ENCODE data around the gene ATP2B3. TPM values are rescaled to one million over a fixed set of nuclear protein-coding genes. Genes with fewer than 3 reads are reported as not detected.

The ATP2B3 gene
- total RNA-seq, 1 experiment from 2014 or later: not detected

GRCh38 chrX:153565996-153566580, 48.6 kb downstream of the ATP2B3 start:
- no peak for DNase-seq (ENCODE audit: low read depth in 1 of 2, low spot score in 2 of 2)
- Histone ChIP-seq H3K36me3 (no peaks in the 10 kb centered on the region), H3K27me3 (replicated peaks) (no peaks in the 10 kb centered on the region), H3K9me3 (replicated peaks) (no peaks in the 10 kb centered on the region), H3K4me1 (replicated peaks) (no peaks in the 10 kb centered on the region), H3K27ac (no peak overlapping the region), H3K4me3 (no peak overlapping the region)

- H3K4me3 ChIP-seq: no peak overlapping the region
Observed at GRCh38 chrX:153568451-153569011, 51.1 kb downstream of the ATP2B3 start.

GRCh38 chrX:153569475-153569874, 52.0 kb downstream of the ATP2B3 start:
- H3K4me3 ChIP-seq: no peak overlapping the region
- no peaks in the 10 kb centered on the region for H3K36me3 ChIP-seq
- DNase-seq (ENCODE audit: low read depth in 1 of 2, low spot score in 2 of 2): no peak
- no peak overlapping the region for H3K27ac ChIP-seq
- H3K9me3 ChIP-seq (replicated peaks): no peaks in the 10 kb centered on the region
- H3K27me3 ChIP-seq (replicated peaks): no peaks in the 10 kb centered on the region
- no peaks in the 10 kb centered on the region for H3K4me1 ChIP-seq (replicated peaks)

More at GRCh38 chrX:153568451-153569011, 51.1 kb downstream of the ATP2B3 start:
- no peaks in the 10 kb centered on the region for H3K27me3 ChIP-seq (replicated peaks)
- no peak overlapping the region for H3K27ac ChIP-seq
- DNase-seq (ENCODE audit: low read depth in 1 of 2, low spot score in 2 of 2): no peak
- H3K36me3 ChIP-seq: no peaks in the 10 kb centered on the region
- H3K4me1 ChIP-seq (replicated peaks): no peaks in the 10 kb centered on the region
- no peaks in the 10 kb centered on the region for H3K9me3 ChIP-seq (replicated peaks)

GRCh38 chrX:153571534-153571908, 54.1 kb downstream of the ATP2B3 start:
- Histone ChIP-seq H3K36me3 (no peaks in the 10 kb centered on the region), H3K4me1 (replicated peaks) (no peaks in the 10 kb centered on the region), H3K27ac (no peak overlapping the region), H3K27me3 (replicated peaks) (no peaks in the 10 kb centered on the region), H3K9me3 (replicated peaks) (no peaks in the 10 kb centered on the region), H3K4me3 (no peak overlapping the region)
- DNase-seq (ENCODE audit: low read depth in 1 of 2, low spot score in 2 of 2): no peak

- no peaks in the 10 kb centered on the region for H3K36me3 ChIP-seq
- no peak for DNase-seq (ENCODE audit: low read depth in 1 of 2, low spot score in 2 of 2)
- no peak overlapping the region for H3K4me3 ChIP-seq
- no peak overlapping the region for H3K27ac ChIP-seq
- H3K4me1 ChIP-seq (replicated peaks): no peaks in the 10 kb centered on the region
- no peaks in the 10 kb centered on the region for H3K9me3 ChIP-seq (replicated peaks)
- no peaks in the 10 kb centered on the region for H3K27me3 ChIP-seq (replicated peaks)
Observed at GRCh38 chrX:153572601-153573000, 55.2 kb downstream of the ATP2B3 start.

- no peaks in the 10 kb centered on the region for H3K9me3 ChIP-seq (replicated peaks)
- no peak for DNase-seq (ENCODE audit: low read depth in 1 of 2, low spot score in 2 of 2)
- no peak overlapping the region for H3K27ac ChIP-seq
Observed at GRCh38 chrX:153573984-153574383, 56.5 kb downstream of the ATP2B3 start.

GRCh38 chrX:153576239-153576870, 58.9 kb downstream of the ATP2B3 start:
- Histone ChIP-seq H3K27me3 (replicated peaks) (no peaks in the 10 kb centered on the region), H3K4me3 (no peak overlapping the region), H3K27ac (no peak overlapping the region), H3K9me3 (replicated peaks) (no peaks in the 10 kb centered on the region), H3K36me3 (no peaks in the 10 kb centered on the region), H3K4me1 (replicated peaks) (no peaks in the 10 kb centered on the region)
- DNase-seq (ENCODE audit: low read depth in 1 of 2, low spot score in 2 of 2): no peak

More at GRCh38 chrX:153573984-153574383, 56.5 kb downstream of the ATP2B3 start:
- no peaks in the 10 kb centered on the region for H3K4me1 ChIP-seq (replicated peaks)
- no peak overlapping the region for H3K4me3 ChIP-seq
- H3K36me3 ChIP-seq: no peaks in the 10 kb centered on the region
- no peaks in the 10 kb centered on the region for H3K27me3 ChIP-seq (replicated peaks)

GRCh38 chrX:153576961-153577360, 59.5 kb downstream of the ATP2B3 start:
- no peak for DNase-seq (ENCODE audit: low read depth in 1 of 2, low spot score in 2 of 2)

GRCh38 chrX:153578200-153578835, 60.9 kb downstream of the ATP2B3 start:
- no peaks in the 10 kb centered on the region for H3K4me1 ChIP-seq (replicated peaks)
- no peaks in the 10 kb centered on the region for H3K27me3 ChIP-seq (replicated peaks)
- H3K36me3 ChIP-seq: no peaks in the 10 kb centered on the region
- H3K4me3 ChIP-seq: no peak overlapping the region
- no peak overlapping the region for H3K27ac ChIP-seq
- no peak for DNase-seq (ENCODE audit: low read depth in 1 of 2, low spot score in 2 of 2)
- H3K9me3 ChIP-seq (replicated peaks): no peaks in the 10 kb centered on the region

More at GRCh38 chrX:153576961-153577360, 59.5 kb downstream of the ATP2B3 start:
- Histone ChIP-seq H3K4me3 (no peak overlapping the region), H3K27me3 (replicated peaks) (no peaks in the 10 kb centered on the region), H3K36me3 (no peaks in the 10 kb centered on the region), H3K9me3 (replicated peaks) (no peaks in the 10 kb centered on the region), H3K27ac (no peak overlapping the region), H3K4me1 (replicated peaks) (no peaks in the 10 kb centered on the region)

- Histone ChIP-seq H3K4me1 (replicated peaks) (no peaks in the 10 kb centered on the region), H3K27ac (no peak overlapping the region), H3K9me3 (replicated peaks) (no peaks in the 10 kb centered on the region), H3K36me3 (no peaks in the 10 kb centered on the region), H3K27me3 (replicated peaks) (no peaks in the 10 kb centered on the region), H3K4me3 (no peak overlapping the region)
- DNase-seq (ENCODE audit: low read depth in 1 of 2, low spot score in 2 of 2): no peak
Observed at GRCh38 chrX:153578889-153579288, 61.4 kb downstream of the ATP2B3 start.

- no peaks in the 10 kb centered on the region for H3K36me3 ChIP-seq
- H3K4me3 ChIP-seq: no peak overlapping the region
- H3K9me3 ChIP-seq (replicated peaks): no peaks in the 10 kb centered on the region
- no peak overlapping the region for H3K27ac ChIP-seq
- no peaks in the 10 kb centered on the region for H3K4me1 ChIP-seq (replicated peaks)
- H3K27me3 ChIP-seq (replicated peaks): no peaks in the 10 kb centered on the region
- no peak for DNase-seq (ENCODE audit: low read depth in 1 of 2, low spot score in 2 of 2)
Observed at GRCh38 chrX:153580700-153581386, 63.4 kb downstream of the ATP2B3 start.

- Histone ChIP-seq H3K9me3 (replicated peaks) (no peaks in the 10 kb centered on the region), H3K4me3 (no peak overlapping the region), H3K4me1 (replicated peaks) (no peaks in the 10 kb centered on the region), H3K27ac (no peak overlapping the region), H3K27me3 (replicated peaks) (no peaks in the 10 kb centered on the region), H3K36me3 (no peaks in the 10 kb centered on the region; the same call in 1 of the 2 replicates)
- no peak for DNase-seq (ENCODE audit: low read depth in 1 of 2, low spot score in 2 of 2)
Observed at GRCh38 chrX:153582896-153583295, 65.5 kb downstream of the ATP2B3 start.

GRCh38 chrX:153583433-153583832, 66.0 kb downstream of the ATP2B3 start:
- H3K4me1 ChIP-seq (replicated peaks): no peaks in the 10 kb centered on the region
- H3K36me3 ChIP-seq: no peaks in the 10 kb centered on the region; the same call in 1 of the 2 replicates
- H3K27ac ChIP-seq: no peak overlapping the region
- no peak for DNase-seq (ENCODE audit: low read depth in 1 of 2, low spot score in 2 of 2)
- no peaks in the 10 kb centered on the region for H3K27me3 ChIP-seq (replicated peaks)
- H3K4me3 ChIP-seq: no peak overlapping the region
- no peaks in the 10 kb centered on the region for H3K9me3 ChIP-seq (replicated peaks)

- DNase-seq (ENCODE audit: low read depth in 1 of 2, low spot score in 2 of 2): no peak
- no peak overlapping the region for H3K4me3 ChIP-seq
Observed at GRCh38 chrX:153585827-153586226, 68.4 kb downstream of the ATP2B3 start.

More at GRCh38 chrX:153585827-153586226, 68.4 kb downstream of the ATP2B3 start:
- no peaks in the 10 kb centered on the region for H3K27me3 ChIP-seq (replicated peaks)
- H3K36me3 ChIP-seq: no peaks in the 10 kb centered on the region; the same call in 1 of the 2 replicates
- no peaks in the 10 kb centered on the region for H3K9me3 ChIP-seq (replicated peaks)
- no peaks in the 10 kb centered on the region for H3K4me1 ChIP-seq (replicated peaks)
- no peak overlapping the region for H3K27ac ChIP-seq
